CD1c-positive myeloid dendritic cell (primary cell): ENCODE data around the gene PTPN11.
"Not testable (repeated sequence)": the region's sequence is repeated elsewhere in the genome, so short reads cannot be mapped to it uniquely, and the experiment has no call there.

Source experiments
- DNase-seq: peaks from one replicate; pipeline ENCODE4 v3.0.0-alpha.2; 2016; ENCODE audit errors: extremely low spot score

Gene PTPN11

GRCh38 chr12:112514926-112515642 lies 96.3 kb downstream of the PTPN11 start:
- DNase-seq: no peak

GRCh38 chr12:112515868-112516267 lies 97.1 kb downstream of the PTPN11 start:
- no peak for DNase-seq

GRCh38 chr12:112517730-112518364 lies 99.1 kb downstream of the PTPN11 start:
- no peak for DNase-seq

GRCh38 chr12:112518365-112518735 lies 99.6 kb downstream of the PTPN11 start:
- no peak for DNase-seq

GRCh38 chr12:112519841-112520340 lies 101.1 kb downstream of the PTPN11 start:
- DNase-seq: not testable (repeated sequence)

GRCh38 chr12:112523856-112524255 lies 105.1 kb downstream of the PTPN11 start:
- DNase-seq: no peak

- DNase-seq: no peak
Measured at GRCh38 chr12:112524269-112524668, 105.5 kb downstream of the PTPN11 start.

- DNase-seq: no peak
Measured at GRCh38 chr12:112524676-112525425, 106.1 kb downstream of the PTPN11 start.

- DNase-seq: no peak
Measured at GRCh38 chr12:112525426-112525809, 106.7 kb downstream of the PTPN11 start.

GRCh38 chr12:112527082-112527481 lies 108.3 kb downstream of the PTPN11 start:
- DNase-seq: no peak

GRCh38 chr12:112527501-112527900 lies 108.8 kb downstream of the PTPN11 start:
- DNase-seq: no peak

- DNase-seq: no peak
Measured at GRCh38 chr12:112528521-112528920, 109.8 kb downstream of the PTPN11 start.

GRCh38 chr12:112530941-112531340 lies 112.2 kb downstream of the PTPN11 start:
- no peak for DNase-seq

GRCh38 chr12:112532106-112532505 lies 113.4 kb downstream of the PTPN11 start:
- no peak for DNase-seq

- no peak for DNase-seq
Measured at GRCh38 chr12:112533528-112533927, 114.8 kb downstream of the PTPN11 start.

- DNase-seq: no peak
Measured at GRCh38 chr12:112535017-112535416, 116.3 kb downstream of the PTPN11 start.

- DNase-seq: no peak
Measured at GRCh38 chr12:112535637-112536366, 117.1 kb downstream of the PTPN11 start.

GRCh38 chr12:112536367-112536730 lies 117.6 kb downstream of the PTPN11 start:
- no peak for DNase-seq

- no peak for DNase-seq
Measured at GRCh38 chr12:112537710-112538396, 119.1 kb downstream of the PTPN11 start.

- DNase-seq: no peak
Measured at GRCh38 chr12:112538740-112539139, 120.0 kb downstream of the PTPN11 start.

GRCh38 chr12:112539221-112539620 lies 120.5 kb downstream of the PTPN11 start:
- no peak for DNase-seq
